ENCODE measurements around the gene FKBP11. TPM values are rescaled to one million over a fixed set of nuclear protein-coding genes. Genes with fewer than 3 reads are reported as not detected.

Gene FKBP11
- total and polyA plus RNA-seq, 2 of the 8 experiments (the other 6 are each of a cell fraction or from before 2014, with no cell fraction given) = 45.7 to 65.1 TPM

DNA sequence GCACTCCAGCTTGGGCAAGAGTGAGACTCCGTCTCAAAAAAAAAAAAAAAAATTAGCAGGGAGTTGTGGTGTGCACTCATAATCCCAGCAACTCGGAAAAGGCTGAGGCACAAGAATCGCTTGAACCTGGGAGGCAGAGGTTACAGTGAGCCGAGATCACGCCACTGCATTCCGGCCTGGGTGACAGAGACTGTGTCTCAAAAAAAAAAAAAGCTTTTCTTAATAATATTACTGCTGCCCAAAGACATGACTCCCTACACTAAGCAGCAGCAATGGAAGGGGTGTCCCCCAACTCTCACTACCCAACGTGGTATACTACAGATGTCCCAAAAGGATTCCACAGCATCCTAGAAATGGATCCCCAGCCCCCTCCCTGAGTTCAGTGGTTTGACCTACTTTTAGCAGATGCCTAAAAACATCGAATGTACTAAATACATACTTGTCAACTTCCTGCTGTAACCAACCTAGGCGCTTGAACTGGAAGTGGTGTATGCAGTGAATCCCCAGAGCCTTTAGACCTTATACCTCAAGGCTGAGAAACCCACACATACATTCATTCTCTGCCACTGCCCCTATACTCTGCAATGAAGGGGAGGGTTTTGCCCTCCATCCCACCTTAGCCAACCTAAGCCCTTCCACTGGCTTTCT is 8.5 kb upstream of the FKBP11 start (continued):
- TF ChIP-seq RBBP5 (IDR thresholded peaks at IDR 0.05; ENCODE audit: borderline replicate concordance, low read depth, low read length) (no peak), HDAC2 (IDR thresholded peaks at IDR 0.05; ENCODE audit: borderline replicate concordance in 1 of 2, low read depth in 2 of 2, low read length in 2 of 2) (no peak), SIN3A (conservative IDR thresholded peaks at IDR 0.05 in 1 of 2, IDR thresholded peaks at IDR 0.05 in 1 of 2; ENCODE audit: low read depth in 1 of 2, low read length in 2 of 2) (no peak), USF2 (IDR thresholded peaks at IDR 0.05; ENCODE audit: low read length) (no peak), CEBPB (IDR thresholded peaks at IDR 0.05; ENCODE audit: low read depth, low read length) (no peak)
- TF ChIP-seq, protein P1, sequence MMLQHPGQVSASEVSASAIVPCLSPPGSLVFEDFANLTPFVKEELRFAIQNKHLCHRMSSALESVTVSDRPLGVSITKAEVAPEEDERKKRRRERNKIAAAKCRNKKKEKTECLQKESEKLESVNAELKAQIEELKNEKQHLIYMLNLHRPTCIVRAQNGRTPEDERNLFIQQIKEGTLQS (IDR thresholded peaks at IDR 0.05; ENCODE audit: insufficient read depth, low read depth, low read length) = no peak

Data from H1 (cell line).